ENCODE results near the gene C2CD4A. TPM values are rescaled to one million over a fixed set of nuclear protein-coding genes. Genes with fewer than 3 reads are reported as not detected.

The C2CD4A gene
- total RNA-seq, 1 experiment from 2014 or later, result 0.11 TPM

GRCh38 chr15:62106096-62106495, 39.3 kb downstream of the C2CD4A start:
- H3K9me3 Mint-ChIP-seq (ENCODE audit: unreplicated experiment), result no peaks in the 10 kb centered on the region
- H3K4me1 Mint-ChIP-seq (ENCODE audit: low read depth, unreplicated experiment), result no peaks in the 10 kb centered on the region

GRCh38 chr15:62107571-62108121, 40.9 kb downstream of the C2CD4A start:
- no peak for DNase-seq
- CTCF ChIA-PET, result no interaction called here

More at GRCh38 chr15:62106096-62106495, 39.3 kb downstream of the C2CD4A start:
- no peak overlapping the region for H3K4me3 Mint-ChIP-seq (ENCODE audit: unreplicated experiment)
- POLR2A ChIA-PET, result no interaction called here
- no peaks in the 10 kb centered on the region for H3K27me3 Mint-ChIP-seq (ENCODE audit: insufficient read depth, unreplicated experiment)
- no peak for DNase-seq
- no peaks in the 10 kb centered on the region for H3K36me3 Mint-ChIP-seq (ENCODE audit: insufficient read depth, unreplicated experiment)
- H3K27ac Mint-ChIP-seq (ENCODE audit: unreplicated experiment), result no peak overlapping the region
- Histone ChIP-seq H3K36me3 (ENCODE audit: control insufficient read depth, insufficient read depth, low read length) (no peaks in the 10 kb centered on the region), H3K4me3 (ENCODE audit: low read depth, low read length) (no peak overlapping the region), H3K9me3 (no peaks in the 10 kb centered on the region), H3K4me1 (peaks cover 3% of the 10 kb centered on the region; the same call in 1 of the 2 replicates), H3K27me3 (replicated peaks; ENCODE audit: control insufficient read depth, insufficient read depth, low read length) (no peaks in the 10 kb centered on the region)
- intact Hi-C loops (cut with micrococcal nuclease; ENCODE audit: unreplicated experiment), result no loop called here
- BruUV-seq (replicated peaks), result no TSS peak
- CTCF ChIA-PET, result no interaction called here
- no peak for TF ChIP-seq CTCF (IDR thresholded peaks at IDR 0.05; ENCODE audit: insufficient read depth in 1 of 2, low read depth in 1 of 2, low read length in 1 of 2, severe bottlenecking in 1 of 2, unreplicated experiment in 1 of 2)

GRCh38 chr15:62108411-62108810, 41.6 kb downstream of the C2CD4A start:
- Histone ChIP-seq H3K4me3 (ENCODE audit: low read depth, low read length) (no peak overlapping the region), H3K27me3 (replicated peaks; ENCODE audit: control insufficient read depth, insufficient read depth, low read length) (no peaks in the 10 kb centered on the region), H3K9me3 (no peaks in the 10 kb centered on the region), H3K4me1 (peaks cover 3% of the 10 kb centered on the region; the same call in 1 of the 2 replicates), H3K36me3 (ENCODE audit: control insufficient read depth, insufficient read depth, low read length) (no peaks in the 10 kb centered on the region)
- intact Hi-C loops (cut with micrococcal nuclease; ENCODE audit: unreplicated experiment), result no loop called here
- Mint-ChIP-seq H3K4me1 (ENCODE audit: low read depth, unreplicated experiment) (no peaks in the 10 kb centered on the region), H3K36me3 (ENCODE audit: insufficient read depth, unreplicated experiment) (no peaks in the 10 kb centered on the region), H3K9me3 (ENCODE audit: unreplicated experiment) (no peaks in the 10 kb centered on the region), H3K4me3 (ENCODE audit: unreplicated experiment) (no peak overlapping the region), H3K27me3 (ENCODE audit: insufficient read depth, unreplicated experiment) (no peaks in the 10 kb centered on the region), H3K27ac (ENCODE audit: unreplicated experiment) (no peak overlapping the region)
- POLR2A ChIA-PET, result no interaction called here
- TF ChIP-seq CTCF (IDR thresholded peaks at IDR 0.05; ENCODE audit: insufficient read depth in 1 of 2, low read depth in 1 of 2, low read length in 1 of 2, severe bottlenecking in 1 of 2, unreplicated experiment in 1 of 2), result no peak
- BruUV-seq (replicated peaks), result no TSS peak
- no peak for DNase-seq
- CTCF ChIA-PET, result no interaction called here

More at GRCh38 chr15:62107571-62108121, 40.9 kb downstream of the C2CD4A start:
- POLR2A ChIA-PET, result no interaction called here
- H3K4me1 ChIP-seq, result peaks cover 3% of the 10 kb centered on the region; the same call in 1 of the 2 replicates
- no peaks in the 10 kb centered on the region for H3K9me3 ChIP-seq
- Mint-ChIP-seq H3K4me3 (ENCODE audit: unreplicated experiment) (no peak overlapping the region), H3K27ac (ENCODE audit: unreplicated experiment) (no peak overlapping the region), H3K9me3 (ENCODE audit: unreplicated experiment) (no peaks in the 10 kb centered on the region), H3K36me3 (ENCODE audit: insufficient read depth, unreplicated experiment) (no peaks in the 10 kb centered on the region), H3K27me3 (ENCODE audit: insufficient read depth, unreplicated experiment) (no peaks in the 10 kb centered on the region), H3K4me1 (ENCODE audit: low read depth, unreplicated experiment) (no peaks in the 10 kb centered on the region)
- TF ChIP-seq CTCF (IDR thresholded peaks at IDR 0.05; ENCODE audit: insufficient read depth in 1 of 2, low read depth in 1 of 2, low read length in 1 of 2, severe bottlenecking in 1 of 2, unreplicated experiment in 1 of 2), result no peak
- no peaks in the 10 kb centered on the region for H3K36me3 ChIP-seq (ENCODE audit: control insufficient read depth, insufficient read depth, low read length)
- BruUV-seq (replicated peaks), result no TSS peak
- H3K27me3 ChIP-seq (replicated peaks; ENCODE audit: control insufficient read depth, insufficient read depth, low read length), result no peaks in the 10 kb centered on the region
- intact Hi-C loops (cut with micrococcal nuclease; ENCODE audit: unreplicated experiment), result no loop called here
- no peak overlapping the region for H3K4me3 ChIP-seq (ENCODE audit: low read depth, low read length)
